ENCODE measurements around the gene KIRREL2.
A peak's percentile ranks its signal among the peaks of the same experiment; 100 is the strongest.

KIRREL2 gene

DNA sequence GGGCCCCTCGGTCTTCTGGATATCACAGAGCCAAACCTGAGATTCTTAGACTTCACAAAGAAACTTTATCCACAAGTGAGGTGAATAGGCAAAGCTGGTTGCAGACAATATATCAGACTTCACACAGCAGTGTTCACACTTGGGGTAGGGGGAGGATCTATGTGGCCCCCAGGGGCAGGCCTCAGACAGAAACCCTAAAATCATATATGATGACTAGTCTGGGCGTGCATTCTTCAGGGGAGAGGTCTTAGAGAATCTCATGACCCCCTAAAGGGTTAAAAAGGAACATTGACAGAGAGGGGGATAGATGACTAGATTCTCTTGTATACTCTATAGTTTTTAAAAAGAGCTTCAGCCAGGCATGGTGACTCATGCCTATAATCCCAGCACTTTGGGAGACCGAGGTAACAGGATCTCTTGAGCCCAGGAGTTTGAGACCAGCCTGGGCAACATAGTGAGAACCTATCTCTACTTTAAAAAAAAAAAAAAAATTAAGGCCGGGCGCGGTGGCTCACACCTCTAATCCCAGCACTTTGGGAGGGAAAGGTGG, 48.5 kb downstream of the KIRREL2 start (continued):
- TF ChIP-seq, protein P1, sequence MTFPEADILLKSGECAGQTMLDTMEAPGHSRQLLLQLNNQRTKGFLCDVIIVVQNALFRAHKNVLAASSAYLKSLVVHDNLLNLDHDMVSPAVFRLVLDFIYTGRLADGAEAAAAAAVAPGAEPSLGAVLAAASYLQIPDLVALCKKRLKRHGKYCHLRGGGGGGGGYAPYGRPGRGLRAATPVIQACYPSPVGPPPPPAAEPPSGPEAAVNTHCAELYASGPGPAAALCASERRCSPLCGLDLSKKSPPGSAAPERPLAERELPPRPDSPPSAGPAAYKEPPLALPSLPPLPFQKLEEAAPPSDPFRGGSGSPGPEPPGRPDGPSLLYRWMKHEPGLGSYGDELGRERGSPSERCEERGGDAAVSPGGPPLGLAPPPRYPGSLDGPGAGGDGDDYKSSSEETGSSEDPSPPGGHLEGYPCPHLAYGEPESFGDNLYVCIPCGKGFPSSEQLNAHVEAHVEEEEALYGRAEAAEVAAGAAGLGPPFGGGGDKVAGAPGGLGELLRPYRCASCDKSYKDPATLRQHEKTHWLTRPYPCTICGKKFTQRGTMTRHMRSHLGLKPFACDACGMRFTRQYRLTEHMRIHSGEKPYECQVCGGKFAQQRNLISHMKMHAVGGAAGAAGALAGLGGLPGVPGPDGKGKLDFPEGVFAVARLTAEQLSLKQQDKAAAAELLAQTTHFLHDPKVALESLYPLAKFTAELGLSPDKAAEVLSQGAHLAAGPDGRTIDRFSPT (tag by site-specific recombination; IDR thresholded peaks at IDR 0.05): peak; percentile 55; the same call in 1 of the 2 replicates
- TF ChIP-seq ZSCAN23 (tag by site-specific recombination; IDR thresholded peaks at IDR 0.05) (no peak), ZNF138 (tag by site-specific recombination; IDR thresholded peaks at IDR 0.05; ENCODE audit: borderline replicate concordance) (no peak), MYNN (tag by site-specific recombination; IDR thresholded peaks at IDR 0.05; ENCODE audit: borderline replicate concordance) (no peak), ZNF777 (tag by site-specific recombination; IDR thresholded peaks at IDR 0.05; ENCODE audit: borderline replicate concordance) (no peak), ZBTB17 (tag by site-specific recombination; IDR thresholded peaks at IDR 0.05) (peak; percentile 73), ZNF433 (tag by site-specific recombination; IDR thresholded peaks at IDR 0.05; ENCODE audit: low read depth) (no peak), ZNF544 (tag by site-specific recombination; IDR thresholded peaks at IDR 0.05) (no peak), ZNF341 (tag by site-specific recombination; IDR thresholded peaks at IDR 0.05; ENCODE audit: low read depth) (no peak), ZNF114 (tag by site-specific recombination; IDR thresholded peaks at IDR 0.05) (no peak), KLF9 (tag by site-specific recombination; IDR thresholded peaks at IDR 0.05; ENCODE audit: low read depth) (no peak), KLF8 (tag by site-specific recombination; IDR thresholded peaks at IDR 0.05) (0 out of 2 replicates have a peak, but pooled peaks have one; percentile 10), ZNF670 (tag by site-specific recombination; IDR thresholded peaks at IDR 0.05; ENCODE audit: low read depth) (no peak), ZNF48 (tag by site-specific recombination; IDR thresholded peaks at IDR 0.05) (no peak), ZBTB7A (tag by site-specific recombination; IDR thresholded peaks at IDR 0.05; ENCODE audit: low read depth) (no peak), SP7 (tag by site-specific recombination; IDR thresholded peaks at IDR 0.05) (peak; percentile 45; the same call in 1 of the 2 replicates), ZEB2 (tag by site-specific recombination; IDR thresholded peaks at IDR 0.05) (0 out of 2 replicates have a peak, but pooled peaks have one; percentile 49), ZNF16 (tag by site-specific recombination; IDR thresholded peaks at IDR 0.05; ENCODE audit: low read depth) (no peak), ZBTB8A (tag by site-specific recombination; IDR thresholded peaks at IDR 0.05) (no peak), GFI1B (tag by site-specific recombination; IDR thresholded peaks at IDR 0.05) (no peak), ZNF2 (tag by site-specific recombination; IDR thresholded peaks at IDR 0.05) (no peak), ZNF132 (tag by site-specific recombination; IDR thresholded peaks at IDR 0.05; ENCODE audit: borderline replicate concordance) (no peak), ZNF140 (tag by site-specific recombination; IDR thresholded peaks at IDR 0.05) (no peak), GLIS1 (tag by site-specific recombination; IDR thresholded peaks at IDR 0.05) (peak; percentile 43), ZNF426 (tag by site-specific recombination; IDR thresholded peaks at IDR 0.05) (no peak), ZSCAN16 (tag by site-specific recombination; IDR thresholded peaks at IDR 0.05) (no peak), ZNF558 (tag by site-specific recombination; IDR thresholded peaks at IDR 0.05) (no peak), ZNF24 (tag by site-specific recombination; IDR thresholded peaks at IDR 0.05) (no peak), ZNF239 (tag by site-specific recombination; IDR thresholded peaks at IDR 0.05) (no peak)
- TF ChIP-seq, protein P2, sequence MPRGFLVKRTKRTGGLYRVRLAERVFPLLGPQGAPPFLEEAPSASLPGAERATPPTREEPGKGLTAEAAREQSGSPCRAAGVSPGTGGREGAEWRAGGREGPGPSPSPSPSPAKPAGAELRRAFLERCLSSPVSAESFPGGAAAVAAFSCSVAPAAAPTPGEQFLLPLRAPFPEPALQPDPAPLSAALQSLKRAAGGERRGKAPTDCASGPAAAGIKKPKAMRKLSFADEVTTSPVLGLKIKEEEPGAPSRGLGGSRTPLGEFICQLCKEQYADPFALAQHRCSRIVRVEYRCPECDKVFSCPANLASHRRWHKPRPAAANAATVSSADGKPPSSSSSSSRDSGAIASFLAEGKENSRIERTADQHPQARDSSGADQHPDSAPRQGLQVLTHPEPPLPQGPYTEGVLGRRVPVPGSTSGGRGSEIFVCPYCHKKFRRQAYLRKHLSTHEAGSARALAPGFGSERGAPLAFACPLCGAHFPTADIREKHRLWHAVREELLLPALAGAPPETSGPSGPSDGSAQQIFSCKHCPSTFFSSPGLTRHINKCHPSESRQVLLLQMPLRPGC (tag by site-specific recombination; IDR thresholded peaks at IDR 0.05): no peak
- TF ChIP-seq, protein P3, sequence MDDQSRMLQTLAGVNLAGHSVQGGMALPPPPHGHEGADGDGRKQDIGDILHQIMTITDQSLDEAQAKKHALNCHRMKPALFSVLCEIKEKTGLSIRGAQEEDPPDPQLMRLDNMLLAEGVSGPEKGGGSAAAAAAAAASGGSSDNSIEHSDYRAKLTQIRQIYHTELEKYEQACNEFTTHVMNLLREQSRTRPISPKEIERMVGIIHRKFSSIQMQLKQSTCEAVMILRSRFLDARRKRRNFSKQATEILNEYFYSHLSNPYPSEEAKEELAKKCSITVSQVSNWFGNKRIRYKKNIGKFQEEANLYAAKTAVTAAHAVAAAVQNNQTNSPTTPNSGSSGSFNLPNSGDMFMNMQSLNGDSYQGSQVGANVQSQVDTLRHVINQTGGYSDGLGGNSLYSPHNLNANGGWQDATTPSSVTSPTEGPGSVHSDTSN (CRISPR knock-in tag; IDR thresholded peaks at IDR 0.05): no peak
- TF ChIP-seq, protein P4, sequence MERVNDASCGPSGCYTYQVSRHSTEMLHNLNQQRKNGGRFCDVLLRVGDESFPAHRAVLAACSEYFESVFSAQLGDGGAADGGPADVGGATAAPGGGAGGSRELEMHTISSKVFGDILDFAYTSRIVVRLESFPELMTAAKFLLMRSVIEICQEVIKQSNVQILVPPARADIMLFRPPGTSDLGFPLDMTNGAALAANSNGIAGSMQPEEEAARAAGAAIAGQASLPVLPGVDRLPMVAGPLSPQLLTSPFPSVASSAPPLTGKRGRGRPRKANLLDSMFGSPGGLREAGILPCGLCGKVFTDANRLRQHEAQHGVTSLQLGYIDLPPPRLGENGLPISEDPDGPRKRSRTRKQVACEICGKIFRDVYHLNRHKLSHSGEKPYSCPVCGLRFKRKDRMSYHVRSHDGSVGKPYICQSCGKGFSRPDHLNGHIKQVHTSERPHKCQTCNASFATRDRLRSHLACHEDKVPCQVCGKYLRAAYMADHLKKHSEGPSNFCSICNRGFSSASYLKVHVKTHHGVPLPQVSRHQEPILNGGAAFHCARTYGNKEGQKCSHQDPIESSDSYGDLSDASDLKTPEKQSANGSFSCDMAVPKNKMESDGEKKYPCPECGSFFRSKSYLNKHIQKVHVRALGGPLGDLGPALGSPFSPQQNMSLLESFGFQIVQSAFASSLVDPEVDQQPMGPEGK (tag by site-specific recombination; IDR thresholded peaks at IDR 0.05): peak; percentile 65
- TF ChIP-seq, protein P5, sequence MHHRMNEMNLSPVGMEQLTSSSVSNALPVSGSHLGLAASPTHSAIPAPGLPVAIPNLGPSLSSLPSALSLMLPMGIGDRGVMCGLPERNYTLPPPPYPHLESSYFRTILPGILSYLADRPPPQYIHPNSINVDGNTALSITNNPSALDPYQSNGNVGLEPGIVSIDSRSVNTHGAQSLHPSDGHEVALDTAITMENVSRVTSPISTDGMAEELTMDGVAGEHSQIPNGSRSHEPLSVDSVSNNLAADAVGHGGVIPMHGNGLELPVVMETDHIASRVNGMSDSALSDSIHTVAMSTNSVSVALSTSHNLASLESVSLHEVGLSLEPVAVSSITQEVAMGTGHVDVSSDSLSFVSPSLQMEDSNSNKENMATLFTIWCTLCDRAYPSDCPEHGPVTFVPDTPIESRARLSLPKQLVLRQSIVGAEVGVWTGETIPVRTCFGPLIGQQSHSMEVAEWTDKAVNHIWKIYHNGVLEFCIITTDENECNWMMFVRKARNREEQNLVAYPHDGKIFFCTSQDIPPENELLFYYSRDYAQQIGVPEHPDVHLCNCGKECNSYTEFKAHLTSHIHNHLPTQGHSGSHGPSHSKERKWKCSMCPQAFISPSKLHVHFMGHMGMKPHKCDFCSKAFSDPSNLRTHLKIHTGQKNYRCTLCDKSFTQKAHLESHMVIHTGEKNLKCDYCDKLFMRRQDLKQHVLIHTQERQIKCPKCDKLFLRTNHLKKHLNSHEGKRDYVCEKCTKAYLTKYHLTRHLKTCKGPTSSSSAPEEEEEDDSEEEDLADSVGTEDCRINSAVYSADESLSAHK (tag by site-specific recombination; IDR thresholded peaks at IDR 0.05): no peak

Data from HEK293 (cell line).